ENCODE results near the gene KCNH8.

DNA sequence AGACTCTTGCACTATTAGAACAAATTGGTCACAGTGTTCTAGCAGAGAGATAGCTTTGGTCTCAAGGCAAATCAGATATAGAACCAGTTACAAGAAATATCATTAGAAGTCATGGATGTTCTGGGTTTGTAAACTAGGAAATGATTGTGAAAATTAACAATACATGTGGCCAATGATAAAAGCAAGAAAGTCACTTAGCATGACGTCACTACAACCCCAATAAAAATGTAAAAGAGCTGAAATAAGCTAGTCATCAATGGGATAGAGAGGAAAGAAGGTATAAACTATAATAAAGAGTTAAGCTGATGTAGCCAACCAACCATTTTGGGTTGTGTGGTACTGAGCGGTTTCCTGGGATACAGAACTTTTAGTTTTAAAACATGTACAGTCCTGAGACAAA lies 32.1 kb upstream of the KCNH8 start:
- TF ChIP-seq, protein P1, sequence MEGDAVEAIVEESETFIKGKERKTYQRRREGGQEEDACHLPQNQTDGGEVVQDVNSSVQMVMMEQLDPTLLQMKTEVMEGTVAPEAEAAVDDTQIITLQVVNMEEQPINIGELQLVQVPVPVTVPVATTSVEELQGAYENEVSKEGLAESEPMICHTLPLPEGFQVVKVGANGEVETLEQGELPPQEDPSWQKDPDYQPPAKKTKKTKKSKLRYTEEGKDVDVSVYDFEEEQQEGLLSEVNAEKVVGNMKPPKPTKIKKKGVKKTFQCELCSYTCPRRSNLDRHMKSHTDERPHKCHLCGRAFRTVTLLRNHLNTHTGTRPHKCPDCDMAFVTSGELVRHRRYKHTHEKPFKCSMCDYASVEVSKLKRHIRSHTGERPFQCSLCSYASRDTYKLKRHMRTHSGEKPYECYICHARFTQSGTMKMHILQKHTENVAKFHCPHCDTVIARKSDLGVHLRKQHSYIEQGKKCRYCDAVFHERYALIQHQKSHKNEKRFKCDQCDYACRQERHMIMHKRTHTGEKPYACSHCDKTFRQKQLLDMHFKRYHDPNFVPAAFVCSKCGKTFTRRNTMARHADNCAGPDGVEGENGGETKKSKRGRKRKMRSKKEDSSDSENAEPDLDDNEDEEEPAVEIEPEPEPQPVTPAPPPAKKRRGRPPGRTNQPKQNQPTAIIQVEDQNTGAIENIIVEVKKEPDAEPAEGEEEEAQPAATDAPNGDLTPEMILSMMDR (IDR thresholded peaks at IDR 0.05), result no peak
- TF ChIP-seq EZH2 (IDR thresholded peaks at IDR 0.05), result no peak
